ENCODE results near the gene USP34. TPM values are rescaled to one million over a fixed set of nuclear protein-coding genes. Genes with fewer than 3 reads are reported as not detected.

Gene USP34
- total RNA-seq, 4 donors from 2014 or later: 49.5 to 129 (median 84.9) TPM

- Histone ChIP-seq H3K36me3 (peaks cover 0 to 98% (median 11%) of the 10 kb centered on the region in 3 donors), H3K27me3 (no peaks in the 10 kb centered on the region), H3K4me3 (no peak overlapping the region), H3K27ac (no peak overlapping the region), H3K4me1 (no peaks in the 10 kb centered on the region), H3K9me3 (no peaks in the 10 kb centered on the region)
- TF ChIP-seq POLR2A (IDR thresholded peaks at IDR 0.05) (no peak), CTCF (IDR thresholded peaks at IDR 0.05) (no peak)
- intact Hi-C loops (cut with DNase I): no loop called here
- 92 to 98% methylated on average over 8 of the region's 8 CpGs for WGBS, 2 donors
- no peak for DNase-seq
Observed at GRCh38 chr2:61222567-61222966, 248.3 kb downstream of the USP34 start.

- Histone ChIP-seq H3K27me3 (no peaks in the 10 kb centered on the region), H3K36me3 (peaks cover 0 to 95% (median 11%) of the 10 kb centered on the region in 3 donors), H3K27ac (no peak overlapping the region), H3K4me1 (no peaks in the 10 kb centered on the region), H3K9me3 (no peaks in the 10 kb centered on the region), H3K4me3 (no peak overlapping the region)
- 93% methylated on average over 5 of the region's 5 CpGs for WGBS, 2 donors
- intact Hi-C loops (cut with DNase I): no loop called here
- DNase-seq: no peak
- TF ChIP-seq POLR2A (IDR thresholded peaks at IDR 0.05) (no peak), CTCF (IDR thresholded peaks at IDR 0.05) (no peak)
Observed at GRCh38 chr2:61221819-61222218, 249.1 kb downstream of the USP34 start.

- Histone ChIP-seq H3K9me3 (no peaks in the 10 kb centered on the region), H3K36me3 (peaks cover 0 to 95% (median 11%) of the 10 kb centered on the region in 3 donors), H3K27ac (no peak overlapping the region), H3K4me1 (no peaks in the 10 kb centered on the region), H3K27me3 (no peaks in the 10 kb centered on the region), H3K4me3 (no peak overlapping the region)
- DNase-seq: no peak
- WGBS, 2 donors: 66 to 75% methylated on average over 2 of the region's 2 CpGs
- no peak for TF ChIP-seq POLR2A (IDR thresholded peaks at IDR 0.05)
- intact Hi-C loops (cut with DNase I): no loop called here
Observed at GRCh38 chr2:61220768-61221167, 250.1 kb downstream of the USP34 start.

DNA sequence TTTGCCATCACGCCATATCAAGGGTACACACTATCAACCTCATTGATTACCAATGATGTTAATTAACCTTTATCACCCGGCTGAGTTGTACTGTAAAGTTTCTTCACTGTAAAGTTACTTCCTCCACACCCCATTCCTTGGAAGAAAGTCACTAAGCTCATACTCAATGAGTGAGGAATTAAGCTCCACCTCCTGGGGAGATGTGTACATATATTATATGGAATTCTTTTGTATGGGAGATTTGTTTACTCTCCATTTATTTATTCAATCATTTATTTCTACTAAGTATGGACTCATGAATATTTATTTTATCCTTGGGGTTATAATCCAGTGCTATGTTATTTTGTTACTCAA lies 252.1 kb downstream of the USP34 start:
- Histone ChIP-seq H3K36me3 (peaks cover 0 to 89% (median 16%) of the 10 kb centered on the region in 3 donors), H3K9me3 (no peaks in the 10 kb centered on the region), H3K27ac (peak overlapping the region in 3 of 4 donors; percentile 35 to 64 (median 55)), H3K27me3 (no peaks in the 10 kb centered on the region), H3K4me1 (no peaks in the 10 kb centered on the region), H3K4me3 (no peak overlapping the region)
- no peak for TF ChIP-seq POLR2A (IDR thresholded peaks at IDR 0.05)
- no peak for TF ChIP-seq CTCF (IDR thresholded peaks at IDR 0.05)
- intact Hi-C loops (cut with DNase I): no loop called here
- WGBS, 2 donors: 77 to 88% methylated on average over 2 of the region's 2 CpGs
- no peak for DNase-seq

GRCh38 chr2:61218076-61218816 lies 252.6 kb downstream of the USP34 start:
- H3K4me1 ChIP-seq: no peaks in the 10 kb centered on the region
- H3K9me3 ChIP-seq: no peaks in the 10 kb centered on the region
- 92 to 93% methylated on average over 4 of the region's 4 CpGs for WGBS, 2 donors
- no peak for TF ChIP-seq POLR2A (IDR thresholded peaks at IDR 0.05)
- no peak for TF ChIP-seq CTCF (IDR thresholded peaks at IDR 0.05)
- intact Hi-C loops (cut with DNase I): no loop called here
- no peak for DNase-seq
- H3K4me3 ChIP-seq: no peak overlapping the region
- H3K36me3 ChIP-seq: peaks cover 0 to 89% (median 16%) of the 10 kb centered on the region in 3 donors
- H3K27ac ChIP-seq: peak overlapping the region in 3 of 4 donors; percentile 25 to 64 (median 55)
- no peaks in the 10 kb centered on the region for H3K27me3 ChIP-seq

Measured in esophagus squamous epithelium (tissue), 5 donors.